H1 (cell line): ENCODE data around the gene PDE3A. TPM values are rescaled to one million over a fixed set of nuclear protein-coding genes. Genes with fewer than 3 reads are reported as not detected.

Source experiments
- CTCF ChIA-PET: fragments of 300-600 bp; sonication (Branson Sonifier 250); formaldehyde crosslinking; loops from one replicate; lab custom pipeline; 2021; ENCODE audit not compliant: partially characterized antibody; lab: Charles Lee
- POLR2A ChIA-PET: fragments of 300-600 bp; sonication (Branson Sonifier 250); formaldehyde crosslinking; loops from one replicate; lab custom pipeline; 2021; ENCODE audit warnings: inconsistent platforms; ENCODE audit not compliant: partially characterized antibody; lab: Charles Lee
- DNase-seq, 2 experiments: peaks; one replicate each; pipeline versions ENCODE4 v3.0.0 to v3.0.0-alpha.2; 2010 to 2022; ENCODE audit warnings: low spot score in 2 of 2, low read depth in 1 of 2, mixed read lengths in 1 of 2
- FAIRE-seq: peaks from 2 replicates; lab custom pipeline; 2011; peaks lifted over from hg19 to GRCh38; lab: Jason Lieb, UNC
- H2AFZ ChIP-seq: 2 replicates; pipeline ENCODE4 v1.8.1; 2012; ENCODE audit warnings: low read length, inconsistent platforms
- H2AK5ac ChIP-seq: 2 replicates; pipeline ENCODE4 v1.6.1; 2013; ENCODE audit warnings: low read depth, low read length
- H2BK120ac ChIP-seq: replicated peaks from 2 replicates; pipeline ENCODE3; 2013; ENCODE audit warnings: low read depth, low read length, inconsistent platforms
- H2BK12ac ChIP-seq: 2 replicates; pipeline ENCODE4 v1.6.1; 2013; ENCODE audit warnings: low read depth, low read length
- H2BK15ac ChIP-seq: 2 replicates; pipeline ENCODE4 v1.6.1; 2013; ENCODE audit warnings: low read length
- H2BK20ac ChIP-seq: 2 replicates; pipeline ENCODE4 v1.6.1; 2013; ENCODE audit warnings: low read length
- H2BK5ac ChIP-seq: 2 replicates; pipeline ENCODE4 v1.6.1; 2013; ENCODE audit warnings: low read depth, low read length
- H3K14ac ChIP-seq: 2 replicates; pipeline ENCODE4 v1.6.1; 2013; ENCODE audit warnings: inconsistent platforms; ENCODE audit not compliant: insufficient read length
- H3K18ac ChIP-seq: 2 replicates; pipeline ENCODE4 v1.6.1; 2013; ENCODE audit warnings: low read length; ENCODE audit errors: extremely low read depth
- H3K23ac ChIP-seq: 2 replicates; pipeline ENCODE4 v1.6.1; 2013; ENCODE audit warnings: inconsistent platforms; ENCODE audit not compliant: insufficient read length
- H3K23me2 ChIP-seq: 2 replicates; pipeline ENCODE4 v1.6.1; 2013; ENCODE audit warnings: low read depth, low read length
- H3K27ac ChIP-seq: 2 replicates; pipeline ENCODE4 v1.6.1; 2011; ENCODE audit warnings: low read depth, low read length, inconsistent platforms
- H3K27me3 ChIP-seq, 4 experiments: replicated peaks in 1 of 4; 1 replicate in 1 of 4; 2 replicates in 3 of 4; pipeline versions ENCODE4 v1.6.1 to v1.8.1; 2011 to 2013; ENCODE audit warnings: low read length in 3 of 4, mild to moderate bottlenecking in 3 of 4, inconsistent platforms in 2 of 4, mixed read lengths in 2 of 4, moderate library complexity in 1 of 4; ENCODE audit not compliant: control insufficient read depth in 3 of 4, insufficient read depth in 3 of 4; ENCODE audit errors: extremely low read depth in 1 of 4
- H3K36me3 ChIP-seq, 4 experiments: 2 replicates each; pipeline versions ENCODE4 v1.6.1 to v1.8.1; 2011 to 2013; ENCODE audit warnings: mild to moderate bottlenecking in 4 of 4, low read length in 3 of 4, moderate library complexity in 2 of 4, control low read depth in 1 of 4, inconsistent platforms in 1 of 4; ENCODE audit not compliant: insufficient read depth in 4 of 4, control insufficient read depth in 2 of 4
- H3K4ac ChIP-seq: replicated peaks from 2 replicates; pipeline ENCODE3; 2013; ENCODE audit warnings: low read length, low read depth, mixed read lengths, inconsistent platforms; ENCODE audit not compliant: insufficient read length
- H3K4me1 ChIP-seq, 4 experiments: replicated peaks in 1 of 4; 1 replicate in 1 of 4; 2 replicates in 3 of 4; pipeline versions ENCODE4 v1.6.1 to v1.8.1; 2011 to 2013; ENCODE audit warnings: low read length in 3 of 4, inconsistent platforms in 2 of 4, mixed read lengths in 1 of 4; ENCODE audit not compliant: insufficient read depth in 4 of 4, control insufficient read depth in 3 of 4
- H3K4me2 ChIP-seq, 2 experiments: 2 replicates each; pipeline versions ENCODE4 v1.6.1 to v1.8.1; 2011 to 2013; ENCODE audit warnings: low read depth in 2 of 2, low read length in 2 of 2, control low read depth in 1 of 2, inconsistent platforms in 1 of 2, mild to moderate bottlenecking in 1 of 2; ENCODE audit not compliant: insufficient read depth in 1 of 2
- H3K4me3 ChIP-seq, 4 experiments: fragments of 200-600, 300-600 bp in 1 of 4; sonication (generic), shearing (Covaris generic), sonication (Bioruptor Twin) in 1 of 4; 2 replicates each; pipeline versions ENCODE4 v1.5.1 to v1.8.1; 2011 to 2016; ENCODE audit warnings: low read length in 4 of 4, low read depth in 3 of 4, control low read depth in 2 of 4, inconsistent platforms in 2 of 4, mild to moderate bottlenecking in 2 of 4, mixed read lengths in 1 of 4, moderate library complexity in 1 of 4; ENCODE audit not compliant: insufficient read depth in 2 of 4; ENCODE audit errors: extremely low read depth in 1 of 4
- H3K56ac ChIP-seq: replicated peaks from 2 replicates; pipeline ENCODE3; 2013; ENCODE audit warnings: low read depth, mild to moderate bottlenecking, mixed read lengths, low read length, inconsistent platforms; ENCODE audit not compliant: insufficient read length
- H3K79me1 ChIP-seq: 2 replicates; pipeline ENCODE4 v1.6.1; 2013; ENCODE audit warnings: low read depth, low read length, control low read depth
- H3K79me2 ChIP-seq, 2 experiments: 2 replicates each; pipeline versions ENCODE4 v1.6.1 to v1.8.1; 2012 to 2013; ENCODE audit warnings: low read length in 2 of 2, mild to moderate bottlenecking in 2 of 2, inconsistent platforms in 1 of 2; ENCODE audit not compliant: insufficient read depth in 2 of 2, control insufficient read depth in 1 of 2
- H3K9ac ChIP-seq, 4 experiments: replicated peaks in 1 of 4; 1 replicate in 1 of 4; 2 replicates in 3 of 4; pipeline versions ENCODE4 v1.6.1 to v1.8.1; 2011 to 2013; ENCODE audit warnings: low read depth in 3 of 4, low read length in 3 of 4, control low read depth in 2 of 4, mild to moderate bottlenecking in 2 of 4, moderate library complexity in 2 of 4, inconsistent platforms in 1 of 4; ENCODE audit errors: extremely low read depth in 1 of 4
- H3K9me3 ChIP-seq, 2 experiments: 2 replicates each; pipeline versions ENCODE4 v1.6.1 to v1.8.1; 2012 to 2013; ENCODE audit warnings: mild to moderate bottlenecking in 2 of 2, moderate library complexity in 2 of 2, control low read depth in 1 of 2, inconsistent platforms in 1 of 2, low read depth in 1 of 2, low read length in 1 of 2, mixed read lengths in 1 of 2; ENCODE audit not compliant: insufficient read depth in 2 of 2
- H4K20me1 ChIP-seq, 2 experiments: replicated peaks in 1 of 2; 2 replicates each; pipeline versions ENCODE3 to v1.8.1; 2011 to 2013; ENCODE audit warnings: inconsistent platforms in 2 of 2, low read length in 2 of 2, mild to moderate bottlenecking in 1 of 2; ENCODE audit not compliant: insufficient read depth in 2 of 2, control insufficient read depth in 1 of 2
- H4K5ac ChIP-seq: 2 replicates; pipeline ENCODE4 v1.6.1; 2013; ENCODE audit warnings: low read length, low read depth, mixed read lengths, inconsistent platforms; ENCODE audit not compliant: insufficient read length
- H4K8ac ChIP-seq: 2 replicates; pipeline ENCODE4 v1.8.0; 2013; ENCODE audit warnings: mild to moderate bottlenecking, moderate library complexity, low read length, inconsistent platforms; ENCODE audit not compliant: insufficient read depth; ENCODE audit errors: extremely low read depth
- H4K91ac ChIP-seq: replicated peaks from 2 replicates; pipeline ENCODE3; 2013; ENCODE audit warnings: low read length, mixed read lengths, inconsistent platforms; ENCODE audit not compliant: insufficient read length
- CHD1 ChIP-seq: IDR thresholded peaks from 2 replicates; pipeline ENCODE4 v1.6.1; 2012; ENCODE audit warnings: low read depth, low read length, improper control_type of control experiment
- E2F6 ChIP-seq: IDR thresholded peaks from 2 replicates; pipeline ENCODE4 v1.6.1; 2012; ENCODE audit warnings: inconsistent platforms
- WGBS, 2 experiments: shearing (Covaris generic) in 1 of 2; methylation state at CpG; one replicate each; pipeline versions ENCODE4 v1.1.6 to v1.1.7; 2013 to 2015; ENCODE audit warnings: low lambda C conversion rate in 2 of 2, mixed read lengths in 2 of 2, inconsistent platforms in 1 of 2, low coverage in 1 of 2, missing lambda C conversion rate in 1 of 2; ENCODE audit not compliant: insufficient replicate concordance in 2 of 2, insufficient coverage in 1 of 2, insufficient read length in 1 of 2; ENCODE audit errors: extremely low coverage in 1 of 2, missing lambda C conversion rate in 1 of 2; 5-methylcytosine and 5-hydroxymethylcytosine counted together
- polyA plus RNA-seq, 7 experiments: library from polyadenylated mRNA; depleted of rRNA in 3 of 7; stranded (reverse) in 5 of 7; unstranded in 2 of 7; fragments of >200 nt in 5 of 7; fragments of 200-250 nt in 2 of 7; gene quantifications; 1 replicate in 5 of 7; 2 replicates in 1 of 7; 4 replicates in 1 of 7; pipeline versions ENCODE4 v1.2.1 to v1.2.3, GENCODE V29; 2011 to 2013; ENCODE audit warnings: missing spikeins in 2 of 7, mixed read lengths in 2 of 7
- total RNA-seq: library from RNA; stranded (reverse); fragmentation: NEBNext Ultra II Directional; extraction: Animal tissue kit (Norgen Biotek cat#: 25700); gene quantifications from 2 replicates; pipeline ENCODE4 v1.2.1, GENCODE V29; 2021

PDE3A gene
- total and polyA plus RNA-seq, 2 of the 8 experiments (the other 6 are each of a cell fraction or from before 2014, with no cell fraction given) = 1.4 to 3.4 TPM

DNA sequence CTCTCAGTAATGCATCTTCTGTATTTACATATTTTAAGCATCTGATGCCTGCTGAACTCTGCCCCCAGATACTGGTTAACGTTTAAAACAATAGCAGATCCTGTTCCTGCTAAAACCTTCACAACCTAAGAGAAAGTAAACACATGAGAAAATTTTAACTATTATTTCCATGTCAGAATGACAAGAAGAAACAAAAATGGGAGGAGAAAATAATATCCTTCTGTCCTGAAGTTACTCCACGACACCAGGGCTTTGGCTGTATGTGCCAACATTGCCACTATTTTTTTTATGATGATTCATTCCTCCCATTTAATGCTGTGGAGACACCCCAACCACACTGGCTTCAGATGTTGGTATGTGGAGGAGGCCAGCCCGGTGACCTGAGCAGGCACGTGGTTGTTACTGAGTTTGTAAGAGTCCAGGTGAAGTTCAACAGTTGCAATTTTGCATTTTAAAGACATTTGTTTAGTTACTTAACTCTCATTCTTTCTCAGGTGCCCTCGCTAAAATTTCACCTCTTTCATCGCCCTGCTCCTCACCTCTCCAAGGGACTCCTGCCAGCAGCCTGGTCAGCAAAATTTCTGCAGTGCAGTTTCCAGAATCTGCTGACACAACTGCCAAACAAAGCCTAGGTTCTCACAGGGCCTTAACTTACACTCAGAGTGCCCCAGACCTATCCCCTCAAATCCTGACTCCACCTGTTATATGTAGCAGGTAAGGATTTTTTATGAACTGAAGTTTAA, 261.2 kb downstream of the PDE3A start:
- CTCF ChIA-PET = no interaction called here
- Histone ChIP-seq H3K18ac (no peak overlapping the region; the same call in 1 of the 2 replicates), H3K36me3 (no peaks in the 10 kb centered on the region), H3K27me3 (no peaks in the 10 kb centered on the region), H2AFZ (no peak overlapping the region), H4K8ac (no peak overlapping the region), H2BK12ac (no peak overlapping the region), H3K56ac (no peak overlapping the region), H3K4me3 (no peak overlapping the region), H3K23me2 (no peaks in the 10 kb centered on the region), H3K9me3 (no peaks in the 10 kb centered on the region), H3K14ac (no peak overlapping the region), H3K4ac (no peak overlapping the region), H2BK15ac (no peak overlapping the region), H3K23ac (no peak overlapping the region), H3K79me2 (no peaks in the 10 kb centered on the region), H4K20me1 (no peaks in the 10 kb centered on the region), H3K4me1 (peaks cover 0 to 8% (median 6%) of the 10 kb centered on the region in 4 experiments; a peak in 4 of 7 replicates), H3K4me2 (peak overlapping the region in 1 of 2 experiments; percentile 33; a peak in 2 of 4 replicates), H2AK5ac (no peak overlapping the region), H2BK5ac (no peak overlapping the region), H4K5ac (no peak overlapping the region), H2BK20ac (no peak overlapping the region), H3K9ac (no peak overlapping the region), H2BK120ac (no peak overlapping the region), H3K27ac (no peak overlapping the region), H3K79me1 (no peaks in the 10 kb centered on the region), H4K91ac (no peak overlapping the region)
- peak; percentile 36 for FAIRE-seq
- DNase-seq = no peak
- POLR2A ChIA-PET = no interaction called here
- TF ChIP-seq E2F6 = 0 out of 2 replicates have a peak, but pooled peaks have one; percentile 11
- TF ChIP-seq CHD1 = no peak
- 40% methylated on average over 6 of the region's 6 CpGs; no CpG with 5 or more reads in 1 of the 2 experiments for WGBS, 2 experiments
